ENCODE data around the gene STK11. TPM values are rescaled to one million over a fixed set of nuclear protein-coding genes. Genes with fewer than 3 reads are reported as not detected.
A peak's percentile ranks its signal among the peaks of the same experiment; 100 is the strongest.

The STK11 gene
- total RNA-seq, 1 experiment from 2014 or later, result 116 TPM

- H3K9me3 ChIP-seq (ENCODE audit: control insufficient read depth, insufficient read depth, low read depth, low read length), result no peaks in the 10 kb centered on the region
- intact Hi-C loops (cut with micrococcal nuclease; ENCODE audit: unreplicated experiment) (loop anchor here (10.0 kb wide), 1 partner anchor 105 kb away; no protein-coding TSS in a partner anchor), in situ Hi-C loops (cut with HindIII; ENCODE audit: low pct_unique_long_range_greater_than_20kb, low sequenced_read_pairs) (no loop called here)
- peak overlapping the region; percentile 54 to 72 for H3K4me3 ChIP-seq (ENCODE audit: low read depth in 2 of 2, low read length in 2 of 2)
- H3K27me3 ChIP-seq (ENCODE audit: control insufficient read depth, insufficient read depth, low read length), result no peaks in the 10 kb centered on the region
- CTCF ChIA-PET, result interaction anchor here (2.1 kb wide), 1 partner anchor 25 kb away, joined by 6 read pairs; no protein-coding TSS in a partner anchor
- H3K36me3 ChIP-seq (ENCODE audit: control insufficient read depth, insufficient read depth, low read length), result no peaks in the 10 kb centered on the region; the same call in 1 of the 2 replicates
- POLR2A ChIA-PET, result interaction anchor here (0.6 to 0.8 kb wide), 7 partner anchors 16 to 245 kb away, joined by 3 to 22 read pairs (median 4); no protein-coding TSS in a partner anchor
- no TSS peak for BruUV-seq (replicated peaks)
- DNase-seq (ENCODE audit: low read depth, low spot score) (no peak), ATAC-seq (peak; percentile 26)
- H3K4me1 ChIP-seq (ENCODE audit: control insufficient read depth, insufficient read depth, low read length), result peaks cover 40% of the 10 kb centered on the region
- TF ChIP-seq CTCF (IDR thresholded peaks at IDR 0.05) (no peak), SIN3A (IDR thresholded peaks at IDR 0.05; ENCODE audit: borderline replicate concordance, insufficient read depth, low read depth, low read length) (peak; percentile 13; the same call in 1 of the 2 replicates), TCF7L2 (IDR thresholded peaks at IDR 0.05; ENCODE audit: low read depth, low read length) (no peak), POLR2AphosphoS5 (IDR thresholded peaks at IDR 0.05; ENCODE audit: low read depth, low read length) (peak; percentile 93)
- TF ChIP-seq, protein P1, sequence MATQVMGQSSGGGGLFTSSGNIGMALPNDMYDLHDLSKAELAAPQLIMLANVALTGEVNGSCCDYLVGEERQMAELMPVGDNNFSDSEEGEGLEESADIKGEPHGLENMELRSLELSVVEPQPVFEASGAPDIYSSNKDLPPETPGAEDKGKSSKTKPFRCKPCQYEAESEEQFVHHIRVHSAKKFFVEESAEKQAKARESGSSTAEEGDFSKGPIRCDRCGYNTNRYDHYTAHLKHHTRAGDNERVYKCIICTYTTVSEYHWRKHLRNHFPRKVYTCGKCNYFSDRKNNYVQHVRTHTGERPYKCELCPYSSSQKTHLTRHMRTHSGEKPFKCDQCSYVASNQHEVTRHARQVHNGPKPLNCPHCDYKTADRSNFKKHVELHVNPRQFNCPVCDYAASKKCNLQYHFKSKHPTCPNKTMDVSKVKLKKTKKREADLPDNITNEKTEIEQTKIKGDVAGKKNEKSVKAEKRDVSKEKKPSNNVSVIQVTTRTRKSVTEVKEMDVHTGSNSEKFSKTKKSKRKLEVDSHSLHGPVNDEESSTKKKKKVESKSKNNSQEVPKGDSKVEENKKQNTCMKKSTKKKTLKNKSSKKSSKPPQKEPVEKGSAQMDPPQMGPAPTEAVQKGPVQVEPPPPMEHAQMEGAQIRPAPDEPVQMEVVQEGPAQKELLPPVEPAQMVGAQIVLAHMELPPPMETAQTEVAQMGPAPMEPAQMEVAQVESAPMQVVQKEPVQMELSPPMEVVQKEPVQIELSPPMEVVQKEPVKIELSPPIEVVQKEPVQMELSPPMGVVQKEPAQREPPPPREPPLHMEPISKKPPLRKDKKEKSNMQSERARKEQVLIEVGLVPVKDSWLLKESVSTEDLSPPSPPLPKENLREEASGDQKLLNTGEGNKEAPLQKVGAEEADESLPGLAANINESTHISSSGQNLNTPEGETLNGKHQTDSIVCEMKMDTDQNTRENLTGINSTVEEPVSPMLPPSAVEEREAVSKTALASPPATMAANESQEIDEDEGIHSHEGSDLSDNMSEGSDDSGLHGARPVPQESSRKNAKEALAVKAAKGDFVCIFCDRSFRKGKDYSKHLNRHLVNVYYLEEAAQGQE (IDR thresholded peaks at IDR 0.05; ENCODE audit: insufficient read depth in 1 of 2, low read depth in 2 of 2, low read length in 1 of 2), result no peak
- H3K27ac ChIP-seq (ENCODE audit: low read length), result peak overlapping the region; percentile 91
These were observed 64.1 kb downstream of the STK11 start for GRCh38 chr19:1269478-1270212.

- BruUV-seq (replicated peaks), result no TSS peak
- CTCF ChIA-PET, result no interaction called here
- Histone ChIP-seq H3K4me3 (ENCODE audit: low read depth in 2 of 2, low read length in 2 of 2) (peak overlapping the region; percentile 54 to 72), H3K27ac (ENCODE audit: low read length) (peak overlapping the region; percentile 91), H3K9me3 (ENCODE audit: control insufficient read depth, insufficient read depth, low read depth, low read length) (no peaks in the 10 kb centered on the region), H3K27me3 (ENCODE audit: control insufficient read depth, insufficient read depth, low read length) (no peaks in the 10 kb centered on the region), H3K4me1 (ENCODE audit: control insufficient read depth, insufficient read depth, low read length) (peaks cover 34% of the 10 kb centered on the region), H3K36me3 (ENCODE audit: control insufficient read depth, insufficient read depth, low read length) (no peaks in the 10 kb centered on the region; the same call in 1 of the 2 replicates)
- DNase-seq (ENCODE audit: low read depth, low spot score) (no peak), ATAC-seq (no peak)
- POLR2A ChIA-PET, result no interaction called here
- in situ Hi-C loops (cut with HindIII; ENCODE audit: low pct_unique_long_range_greater_than_20kb, low sequenced_read_pairs) (no loop called here), intact Hi-C loops (cut with micrococcal nuclease; ENCODE audit: unreplicated experiment) (loop anchor here (10.0 kb wide), 1 partner anchor 104 kb away; no protein-coding TSS in a partner anchor)
- TF ChIP-seq TCF7L2 (IDR thresholded peaks at IDR 0.05; ENCODE audit: low read depth, low read length), result no peak
- TF ChIP-seq SIN3A (IDR thresholded peaks at IDR 0.05; ENCODE audit: borderline replicate concordance, insufficient read depth, low read depth, low read length), result 0 out of 2 replicates have a peak, but pooled peaks have one; percentile 8
These were observed 64.8 kb downstream of the STK11 start for GRCh38 chr19:1270213-1270853.
